Activated naive CD4-positive, alpha-beta T cell treated with anti-CD3 and anti-CD28 coated beads, Interleukin-2, amount 50 U/mL, for 72 hours (primary cell): Measurements from ENCODE around the gene TMEM150B. TPM values are rescaled to one million over a fixed set of nuclear protein-coding genes. Genes with fewer than 3 reads are reported as not detected.

Experiments
- ATAC-seq, 2 donors: fragments of 150-1000 bp; cut with Tn5 transposase; 2 replicates each; pipeline ENCODE4 v1.10.0; 2021; ENCODE audit warnings: mild to moderate bottlenecking in 2 of 2, moderate library complexity in 2 of 2
- DNase-seq, 2 donors: peaks; one replicate each; pipeline ENCODE4 v3.0.0; 2021 to 2022; ENCODE audit warnings: low spot score in 2 of 2
- H3K27ac Mint-ChIP-seq, 2 donors: one replicate each; pipeline ENCODE4 v1.8.0; 2022; ENCODE audit warnings: mild to moderate bottlenecking in 2 of 2, mixed read lengths in 2 of 2
- H3K36me3 Mint-ChIP-seq, 2 donors: one replicate each; pipeline ENCODE4 v1.8.0; 2022; ENCODE audit warnings: mixed read lengths in 2 of 2
- H3K9me3 Mint-ChIP-seq, 2 donors: one replicate each; pipeline ENCODE4 v1.8.0; 2022; ENCODE audit warnings: mixed read lengths in 2 of 2
- total RNA-seq, 2 donors: library from RNA; stranded (reverse); gene quantifications; one replicate each; pipeline ENCODE4 v1.2.3, GENCODE V29; 2022

Gene TMEM150B
- total RNA-seq, 2 donors from 2014 or later, result not detected

DNA sequence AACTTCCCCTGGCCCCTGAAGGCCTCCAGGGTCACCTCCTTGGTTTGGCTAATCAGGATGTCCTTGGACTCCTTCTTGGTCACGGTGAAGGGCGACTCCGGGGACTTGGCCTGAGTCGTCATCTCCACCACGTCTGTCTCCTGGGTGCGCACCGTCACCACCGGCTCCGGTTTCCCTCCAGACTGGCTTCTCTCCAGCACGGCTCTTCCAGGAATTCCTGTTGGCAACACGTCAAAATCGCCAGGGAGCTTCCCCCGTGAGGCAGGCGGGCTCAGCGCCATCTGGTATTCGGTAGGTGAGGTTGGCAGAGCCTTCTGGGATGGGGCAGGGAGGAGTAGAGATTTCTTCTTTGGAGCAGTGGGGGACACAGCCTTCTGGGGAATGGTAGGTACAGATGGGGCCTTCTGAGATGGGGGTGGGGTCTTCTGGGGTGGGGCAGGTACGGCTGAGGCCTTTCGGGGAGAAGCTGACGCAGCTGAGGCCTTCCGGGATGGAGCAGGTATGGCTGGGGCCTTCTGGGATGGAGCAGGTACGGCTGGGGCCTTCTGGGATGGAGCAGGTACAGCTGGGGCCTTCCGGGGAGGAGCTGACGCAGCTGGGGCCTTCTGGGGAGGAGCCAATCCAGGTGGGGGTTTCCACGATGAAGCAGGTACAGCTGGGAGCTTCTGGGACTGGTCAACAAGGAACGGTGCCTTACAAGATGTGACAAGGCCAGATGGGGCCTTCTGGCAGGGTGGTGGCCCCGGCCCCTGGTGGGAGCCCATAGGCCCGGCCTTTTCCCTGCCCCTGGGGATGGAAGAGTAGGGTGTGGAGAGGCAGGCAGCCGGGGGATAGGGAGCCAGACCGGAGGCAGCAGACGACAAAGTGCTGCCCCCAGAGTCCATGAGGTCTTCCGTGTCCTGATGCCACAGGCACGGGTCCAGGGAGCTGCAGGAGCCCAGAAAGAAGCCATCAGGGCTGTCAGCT lies 34.1 kb upstream of the TMEM150B start:
- ATAC-seq (no peak), DNase-seq (no peak)
- Mint-ChIP-seq H3K27ac (peak overlapping the region in 1 of 2 donors; percentile 49), H3K36me3 (no peaks in the 10 kb centered on the region), H3K9me3 (no peaks in the 10 kb centered on the region)

DNA sequence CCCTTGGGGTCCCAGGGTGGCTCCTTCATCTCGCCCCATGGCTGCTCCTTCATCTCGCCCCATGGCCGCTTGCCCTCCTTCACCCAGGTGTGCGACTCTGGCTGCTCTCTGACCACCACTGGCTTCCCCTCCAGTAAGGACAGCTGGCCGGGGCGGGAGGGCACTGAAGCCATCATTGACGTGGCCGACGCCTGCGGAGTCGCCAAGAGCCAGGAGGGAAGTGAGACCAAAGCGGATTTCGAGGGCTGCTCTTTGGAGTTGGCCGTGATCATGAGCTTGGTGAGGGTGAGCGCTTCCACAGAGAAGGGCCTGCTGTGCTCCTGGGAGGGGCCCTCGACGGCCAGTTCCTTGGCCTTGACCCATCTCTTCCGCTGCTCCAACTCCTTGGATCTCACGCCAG lies 33.4 kb upstream of the TMEM150B start:
- H3K36me3 Mint-ChIP-seq, result no peaks in the 10 kb centered on the region
- DNase-seq, result no peak
- no peaks in the 10 kb centered on the region for H3K9me3 Mint-ChIP-seq
- ATAC-seq, result no peak
- H3K27ac Mint-ChIP-seq, result peak overlapping the region in 1 of 2 donors; percentile 49

DNA sequence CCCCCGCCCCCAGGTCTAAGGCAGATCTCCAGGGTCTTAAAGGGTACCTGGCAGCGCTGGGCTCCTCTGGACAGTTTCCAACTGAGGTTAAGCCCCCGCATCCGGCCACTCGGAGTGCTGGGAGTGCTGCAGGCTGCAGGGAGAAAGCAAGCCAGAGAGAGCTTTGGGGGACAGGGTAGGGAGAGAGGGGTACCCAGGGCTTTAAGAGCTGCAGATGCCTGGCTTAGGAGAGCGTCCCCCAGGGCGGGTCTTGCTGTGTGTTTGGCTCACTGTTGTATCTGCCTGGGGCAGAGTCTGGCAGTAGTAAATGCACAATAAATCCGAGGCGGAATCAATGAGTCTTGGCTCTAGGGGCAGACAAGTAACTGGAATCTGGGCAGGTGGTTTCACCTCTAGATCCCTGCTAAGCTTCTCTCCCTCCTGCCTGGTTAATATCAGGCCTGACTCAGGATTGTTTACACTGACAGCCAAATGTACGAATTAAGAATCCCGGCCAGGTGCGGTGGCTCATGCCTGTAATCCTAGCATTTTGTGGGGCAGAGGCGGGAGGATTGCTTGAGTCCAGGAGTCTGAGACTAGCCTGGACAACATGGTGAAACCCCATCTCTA lies 30.2 kb upstream of the TMEM150B start:
- no peaks in the 10 kb centered on the region for H3K36me3 Mint-ChIP-seq
- H3K27ac Mint-ChIP-seq, result no peak overlapping the region
- ATAC-seq, result no peak
- no peaks in the 10 kb centered on the region for H3K9me3 Mint-ChIP-seq
- no peak for DNase-seq

DNA sequence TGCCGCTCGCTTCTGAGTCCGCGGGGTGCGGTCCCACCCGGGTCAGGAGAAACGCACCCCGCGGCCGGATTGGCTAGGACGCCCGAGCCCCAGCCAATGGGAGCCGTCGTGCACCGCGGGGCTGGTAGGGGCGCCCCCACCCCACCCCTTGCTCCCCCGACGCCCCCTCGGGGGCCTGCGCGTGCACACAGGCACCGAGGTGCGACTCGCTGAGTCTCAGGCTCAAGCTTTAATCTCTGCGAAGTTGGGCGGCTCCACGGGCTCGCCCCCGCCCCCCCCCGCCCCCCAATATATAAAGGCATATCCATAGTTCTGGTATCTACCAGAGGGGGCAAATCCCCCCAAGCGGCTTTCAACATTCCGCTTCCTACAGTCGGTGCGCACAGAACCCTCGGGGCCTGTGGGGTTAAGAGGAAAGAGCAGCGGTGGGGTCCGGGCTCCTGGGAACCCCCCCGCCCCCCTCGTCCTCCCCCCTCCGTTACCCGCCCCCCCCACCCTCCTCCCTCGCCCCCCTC lies 29.6 kb upstream of the TMEM150B start, which contains the start of gene COX6B2:
Gene COX6B2, minus strand, starts transcription at position 22 of the 515 bp plus-strand sequence. CDS start 198 bp downstream, outside the sequence.
- Mint-ChIP-seq H3K27ac (no peak within 1 kb of the TSS), H3K36me3 (no peaks in the 10 kb centered on the region), H3K9me3 (no peaks in the 10 kb centered on the region)
- ATAC-seq, result peak in 1 of 2 donors; percentile 4
- no peak for DNase-seq

DNA sequence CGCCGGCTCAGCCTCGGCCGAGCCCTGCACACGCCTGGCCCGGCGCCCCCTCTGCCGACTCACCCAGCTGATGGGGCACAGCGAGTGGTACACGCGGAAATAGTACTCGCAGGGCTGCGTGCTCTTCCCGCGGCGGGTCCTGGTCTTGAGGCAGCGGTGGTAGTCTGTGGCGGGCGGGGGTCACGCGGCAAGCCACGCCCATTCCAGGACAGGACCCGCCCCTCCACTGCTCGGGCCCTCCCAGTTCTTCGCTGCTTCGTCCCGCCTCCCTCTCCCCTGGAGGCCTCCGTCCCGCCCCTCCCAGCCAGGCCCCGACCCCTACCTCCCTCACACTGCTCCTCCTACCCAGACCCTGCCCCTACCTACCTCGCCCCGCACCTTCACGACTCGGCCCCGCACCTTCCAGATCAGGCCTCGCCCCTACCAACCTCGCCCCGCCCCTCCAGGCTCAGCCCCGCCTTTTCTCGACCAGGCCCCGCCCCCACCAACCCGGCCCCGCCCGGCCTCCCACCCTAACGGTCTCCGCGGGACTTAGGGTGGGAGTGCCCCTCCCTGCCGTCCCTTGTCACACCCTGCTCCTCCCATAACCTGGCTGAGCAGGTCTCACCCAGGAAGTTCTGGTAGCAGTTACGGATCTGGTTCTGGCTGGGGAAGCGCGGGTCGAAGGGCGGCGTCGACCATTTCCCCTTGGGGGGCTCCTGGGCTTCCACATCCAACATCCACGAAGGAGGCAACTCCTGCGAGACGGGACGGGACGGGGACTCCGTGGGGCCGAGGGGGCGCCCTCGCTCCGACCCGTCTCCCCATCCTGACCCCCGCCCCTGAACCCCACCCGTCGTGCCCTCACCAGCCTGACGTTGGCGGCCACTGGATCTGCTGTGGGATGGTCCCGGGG lies 28.9 kb upstream of the TMEM150B start:
- Mint-ChIP-seq H3K9me3 (no peaks in the 10 kb centered on the region), H3K36me3 (no peaks in the 10 kb centered on the region), H3K27ac (no peak overlapping the region)
- ATAC-seq (peak; percentile 73 to 92), DNase-seq (peak in 1 of 2 donors; percentile 77)

DNA sequence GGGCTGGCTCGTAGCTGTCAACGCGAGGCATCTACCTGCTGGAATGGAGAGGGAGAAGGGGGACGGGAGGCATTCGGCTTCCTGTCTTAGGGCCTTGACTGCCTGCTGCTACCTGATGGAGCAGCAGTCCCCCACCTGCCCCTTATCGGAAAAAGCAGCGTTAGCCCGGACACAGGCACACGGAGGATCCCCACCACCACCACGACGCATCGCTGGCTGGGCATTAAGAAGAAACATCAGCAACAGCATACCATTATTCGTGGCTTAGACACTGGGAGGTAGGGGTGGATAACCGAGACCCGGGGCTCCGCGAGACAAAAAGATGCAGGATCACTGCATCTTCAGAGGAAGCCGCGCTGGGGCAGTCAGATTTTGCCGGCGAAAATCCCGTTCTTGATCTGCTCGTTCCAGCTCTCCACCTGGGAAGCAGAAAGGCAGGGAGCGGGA lies 28.2 kb upstream of the TMEM150B start:
- no peak overlapping the region for H3K27ac Mint-ChIP-seq
- DNase-seq (no peak), ATAC-seq (no peak)
- no peaks in the 10 kb centered on the region for H3K9me3 Mint-ChIP-seq
- no peaks in the 10 kb centered on the region for H3K36me3 Mint-ChIP-seq

DNA sequence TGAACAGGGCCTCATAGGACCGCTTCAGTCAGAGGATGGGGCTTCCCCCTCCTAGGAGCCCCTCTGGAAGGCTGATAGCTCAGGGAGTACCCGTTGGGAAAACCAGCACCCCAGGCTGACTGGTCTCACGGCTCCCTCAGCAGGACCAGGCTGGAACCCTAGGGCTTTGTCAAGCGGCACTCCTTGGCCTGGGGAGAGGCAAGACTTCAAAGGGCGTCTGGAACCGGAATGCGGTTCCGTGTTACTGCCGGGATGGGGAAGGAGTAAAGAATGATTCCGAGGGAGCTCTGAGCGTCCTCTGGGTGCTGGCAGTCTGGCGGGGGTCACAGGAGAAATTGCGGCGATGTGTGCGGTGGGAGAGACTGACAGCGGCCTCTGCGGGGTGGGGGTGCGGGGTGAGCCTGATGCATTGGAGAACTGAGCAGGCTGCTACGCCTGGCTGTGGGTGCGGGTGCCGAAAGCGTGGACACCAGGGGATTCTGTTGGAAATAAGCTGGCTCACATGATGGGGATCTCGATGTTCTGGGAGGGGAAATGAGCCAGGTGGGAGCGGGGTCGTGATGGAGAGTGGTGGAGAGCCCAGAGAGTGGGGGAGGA lies 27.5 kb upstream of the TMEM150B start:
- no peaks in the 10 kb centered on the region for H3K36me3 Mint-ChIP-seq
- H3K27ac Mint-ChIP-seq, result peak overlapping the region in 1 of 2 donors; percentile 86
- no peak for DNase-seq
- H3K9me3 Mint-ChIP-seq, result no peaks in the 10 kb centered on the region
- ATAC-seq, result no peak

DNA sequence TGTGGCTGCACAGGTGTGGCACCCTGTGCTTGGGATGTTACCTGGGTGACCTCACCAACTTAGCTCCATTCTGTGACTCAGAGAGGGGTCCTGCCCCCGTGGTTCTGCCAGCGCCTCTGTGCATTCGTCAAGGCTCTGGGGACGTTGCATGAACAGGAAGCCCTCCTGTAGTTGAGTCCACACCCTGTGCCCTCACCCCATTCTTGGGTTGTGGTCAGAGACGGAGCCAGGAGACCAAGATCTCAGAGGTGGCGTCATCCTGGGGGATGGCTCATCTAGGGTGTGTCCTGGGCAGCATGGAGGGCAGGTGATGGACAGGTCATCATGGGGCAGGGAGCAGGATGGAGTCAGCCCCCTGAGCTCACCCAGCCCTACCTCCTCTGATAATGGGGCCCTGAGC lies 26.9 kb upstream of the TMEM150B start:
- DNase-seq (no peak), ATAC-seq (no peak)
- Mint-ChIP-seq H3K36me3 (no peaks in the 10 kb centered on the region), H3K27ac (peak overlapping the region in 1 of 2 donors; percentile 27), H3K9me3 (no peaks in the 10 kb centered on the region)

DNA sequence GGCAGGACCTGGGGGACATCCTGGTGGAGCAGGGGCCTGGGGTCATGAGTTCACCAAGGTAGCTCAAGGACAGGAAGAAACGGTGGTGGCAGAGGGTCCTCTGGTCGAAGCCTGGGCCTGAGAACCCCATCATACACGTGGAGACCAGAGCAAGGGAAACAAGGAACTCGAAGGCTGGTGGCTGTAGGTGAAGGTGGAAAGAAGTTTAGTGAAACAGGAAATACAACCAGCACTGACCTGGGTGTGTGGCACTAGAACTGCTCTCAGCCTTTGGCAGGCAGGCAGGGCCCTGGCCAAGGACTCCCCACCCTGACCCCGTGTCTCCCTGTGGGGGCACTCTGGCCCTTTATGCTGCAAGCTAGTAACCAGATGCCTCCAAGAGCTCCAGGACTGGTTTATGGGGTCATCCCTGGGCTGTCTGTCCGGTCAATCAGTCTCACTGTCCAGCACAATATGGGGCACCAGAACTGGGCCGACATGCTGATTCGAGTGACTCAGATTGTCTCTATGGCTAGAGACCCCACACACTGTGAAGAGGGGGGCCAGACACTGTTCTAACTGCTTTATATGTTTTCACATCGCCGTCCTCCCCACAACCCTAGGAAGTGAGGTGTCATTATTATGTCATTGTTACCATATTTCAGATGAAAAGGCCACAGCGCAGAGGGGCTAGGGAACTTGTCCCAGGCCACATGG lies 25.6 kb upstream of the TMEM150B start:
- H3K9me3 Mint-ChIP-seq, result no peaks in the 10 kb centered on the region

DNA sequence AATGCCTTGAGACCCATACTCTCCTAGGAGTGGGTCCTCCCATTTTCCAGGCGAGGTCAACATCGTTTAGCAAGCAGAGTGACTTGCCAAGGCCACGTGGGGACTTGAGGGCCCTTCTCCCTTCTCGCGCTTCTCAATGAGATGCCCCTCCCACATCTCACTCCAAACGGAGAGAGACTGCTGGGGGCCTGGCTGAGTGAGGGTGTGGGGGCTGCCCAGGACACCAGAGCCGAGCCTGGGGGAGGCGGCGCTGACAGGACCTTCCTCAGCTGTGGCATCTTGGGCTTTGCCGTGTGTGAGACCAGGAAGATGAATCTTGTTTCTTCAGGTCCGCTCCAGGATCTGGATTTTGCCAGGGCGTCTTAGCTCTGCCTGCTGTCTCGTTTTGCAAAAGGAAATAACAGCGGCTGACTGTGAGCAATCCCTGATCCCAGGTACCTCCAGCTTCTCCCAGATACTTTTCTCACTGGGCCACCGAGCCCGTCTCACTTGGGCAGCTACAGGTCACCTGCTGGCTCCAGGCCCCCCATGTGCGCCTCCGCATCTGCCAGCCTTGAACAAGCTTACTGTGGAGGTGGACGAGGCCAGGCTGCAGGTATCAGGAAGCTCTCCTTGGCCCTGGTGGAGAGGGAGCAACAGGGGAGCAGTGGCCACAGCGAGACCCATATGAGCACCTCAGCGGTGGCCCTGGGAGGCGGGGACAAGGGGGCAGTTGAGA lies 23.3 kb upstream of the TMEM150B start:
- no peak overlapping the region for H3K27ac Mint-ChIP-seq
- no peaks in the 10 kb centered on the region for H3K9me3 Mint-ChIP-seq
- DNase-seq, result no peak
- ATAC-seq, result no peak
- peaks cover 0 to 2% of the 10 kb centered on the region in 2 donors for H3K36me3 Mint-ChIP-seq

More for the DNA sequence above, 25.6 kb upstream of the TMEM150B start:
- ATAC-seq (no peak), DNase-seq (no peak)
- Mint-ChIP-seq H3K36me3 (no peaks in the 10 kb centered on the region), H3K27ac (no peak overlapping the region)

DNA sequence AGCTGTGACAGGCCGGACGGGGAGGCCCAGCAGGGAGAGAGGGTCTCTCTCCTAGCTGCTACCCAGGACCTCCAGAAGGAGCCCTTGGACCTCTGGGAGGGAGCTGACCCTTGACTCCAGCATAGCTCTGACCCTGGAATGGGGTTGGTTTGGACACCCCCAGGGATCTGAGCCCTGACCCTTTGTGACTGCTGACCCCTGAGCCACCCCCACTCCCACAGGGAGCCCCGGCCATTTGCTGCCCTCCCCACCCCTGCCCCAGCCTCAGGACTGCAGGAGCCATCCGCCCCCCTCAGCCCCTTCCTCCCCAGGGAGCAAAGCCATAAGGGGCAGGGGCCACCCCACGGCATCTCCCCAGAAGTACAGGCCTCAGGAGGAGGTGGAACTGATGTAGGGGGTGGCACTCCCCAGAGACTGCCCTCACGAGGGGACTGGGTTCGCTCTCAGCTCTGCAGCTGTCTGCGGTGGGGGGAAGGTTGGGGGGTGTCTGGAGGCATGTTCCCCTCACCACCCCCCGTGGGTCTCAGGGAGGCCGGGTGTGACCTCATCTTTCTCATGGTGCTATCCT lies 22.4 kb upstream of the TMEM150B start:
- Mint-ChIP-seq H3K36me3 (peaks cover 0 to 7% of the 10 kb centered on the region in 2 donors), H3K27ac (peak overlapping the region in 1 of 2 donors; percentile 57), H3K9me3 (no peaks in the 10 kb centered on the region)
- DNase-seq (no peak), ATAC-seq (no peak)

DNA sequence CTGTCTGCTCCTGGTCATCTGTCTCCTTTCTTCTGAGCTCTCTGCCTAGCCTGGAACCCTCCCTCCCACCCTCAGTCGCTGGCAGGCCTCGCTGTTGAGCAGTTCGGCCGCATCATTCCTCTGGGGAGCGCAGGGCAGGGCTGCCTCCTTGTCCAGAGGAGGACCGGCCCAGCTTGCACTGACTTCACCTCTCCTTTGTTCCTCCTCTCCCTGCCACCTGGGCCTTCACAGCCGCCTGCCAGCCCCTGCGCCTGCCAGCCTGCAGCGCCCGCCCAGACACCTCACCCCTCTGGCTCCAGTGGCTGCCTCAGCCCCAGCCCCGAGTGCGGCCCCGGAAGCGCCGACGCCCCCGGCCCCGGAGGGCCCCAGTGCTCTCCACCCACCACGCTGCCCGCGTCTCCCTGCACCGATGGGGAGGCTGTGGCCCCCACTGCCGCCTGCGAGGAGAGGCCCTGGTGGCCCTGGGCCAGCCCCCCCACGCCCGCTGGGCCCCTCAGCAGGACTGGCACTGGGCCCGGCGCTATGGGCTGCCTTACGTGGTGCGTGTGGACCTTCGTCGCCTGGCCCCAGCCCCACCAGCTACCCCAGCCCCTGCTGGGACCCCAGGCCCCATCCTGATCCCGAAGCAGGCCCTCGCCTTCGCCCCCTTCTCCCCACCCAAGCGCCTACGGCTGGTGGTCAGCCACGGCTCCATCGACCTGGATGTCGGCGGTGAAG lies 21.7 kb upstream of the TMEM150B start:
- Mint-ChIP-seq H3K9me3 (no peaks in the 10 kb centered on the region), H3K27ac (no peak overlapping the region), H3K36me3 (peaks cover 0 to 7% of the 10 kb centered on the region in 2 donors)
- peak in 1 of 2 donors; percentile 15 for ATAC-seq
- DNase-seq, result no peak

DNA sequence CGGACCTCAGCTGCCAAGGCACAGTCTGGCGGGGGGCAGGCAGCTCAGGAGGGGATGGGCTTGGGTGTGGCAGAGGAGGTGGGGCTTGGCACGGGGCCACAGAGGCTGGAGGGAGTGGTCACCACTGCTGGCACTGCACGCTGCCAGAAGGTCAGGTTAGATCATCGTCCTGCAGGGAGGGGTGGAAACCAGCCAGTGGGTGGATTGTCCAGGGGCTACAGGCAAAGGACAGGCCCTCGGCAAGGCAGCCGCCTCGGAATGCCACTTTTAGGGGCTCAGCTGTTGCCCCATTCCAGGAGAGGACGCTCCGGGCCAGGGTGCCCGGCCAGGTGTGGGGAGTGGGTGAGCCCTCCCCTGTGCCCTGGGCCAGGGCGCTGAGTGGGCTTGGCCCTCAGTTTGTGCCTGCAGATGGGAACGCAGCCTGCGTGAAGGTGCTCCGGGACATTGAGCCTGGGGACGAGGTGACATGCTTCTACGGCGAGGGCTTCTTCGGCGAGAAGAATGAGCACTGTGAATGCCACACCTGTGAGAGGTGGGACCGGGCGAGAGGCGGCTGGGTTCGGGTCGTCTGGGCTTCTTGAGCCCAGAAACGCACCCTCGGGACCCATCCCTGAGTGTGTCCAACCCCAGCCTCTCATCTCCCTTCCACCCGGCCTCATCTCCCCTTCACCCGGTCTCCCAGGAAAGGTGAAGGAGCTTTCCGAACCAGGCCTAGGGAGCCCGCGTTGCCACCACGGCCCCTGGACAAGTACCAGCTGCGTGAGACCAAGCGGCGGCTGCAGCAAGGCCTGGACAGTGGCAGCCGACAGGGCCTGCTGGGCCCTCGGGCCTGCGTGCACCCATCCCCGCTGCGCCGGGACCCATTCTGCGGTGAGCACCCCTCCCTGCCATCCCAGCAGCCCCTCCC lies 20.9 kb upstream of the TMEM150B start:
- no peak overlapping the region for H3K27ac Mint-ChIP-seq
- DNase-seq (no peak), ATAC-seq (no peak)
- no peaks in the 10 kb centered on the region for H3K9me3 Mint-ChIP-seq
- peaks cover 0 to 7% of the 10 kb centered on the region in 2 donors for H3K36me3 Mint-ChIP-seq
